Loucy (cell line): ENCODE measurements around the gene NDRG3.

Experiments used
- CTCF ChIP-seq: fragments of 200-600 bp; sonication (generic); conservative IDR thresholded peaks from 2 replicates; pipeline ENCODE4 v1.5.1; 2014; ENCODE audit warnings: mild to moderate bottlenecking, antibody characterized with exemption, low read length
- EZH2phosphoT487 ChIP-seq: fragments of 200-600 bp; IDR thresholded peaks from 2 replicates; pipeline ENCODE4 v1.6.1; 2018; ENCODE audit warnings: antibody characterized with exemption, mild to moderate bottlenecking, moderate library complexity, borderline replicate concordance

- TF ChIP-seq CTCF (no peak), EZH2phosphoT487 (no peak)
Measured at GRCh38 chr20:36629719-36630681, 115.9 kb downstream of the NDRG3 start.
